DMS114 treated with DMSO at 0.1 percent for 48 hours (cell line): ENCODE data around the gene BEST3.

Source experiments
- DNase-seq: peaks from one replicate; lab custom pipeline; 2025; ENCODE audit not compliant: unreplicated experiment; lab: John Stamatoyannopoulos, UW

The BEST3 gene

GRCh38 chr12:69698769-69699540, at the start of gene BEST3:
BEST3 (minus strand) TSS chr12:69699303; CDS start chr12:69697798, 1,505 bp downstream.
- no peak for DNase-seq

- DNase-seq = no peak
Measured at GRCh38 chr12:69744109-69744508, 45.0 kb upstream of the BEST3 start.

DNA sequence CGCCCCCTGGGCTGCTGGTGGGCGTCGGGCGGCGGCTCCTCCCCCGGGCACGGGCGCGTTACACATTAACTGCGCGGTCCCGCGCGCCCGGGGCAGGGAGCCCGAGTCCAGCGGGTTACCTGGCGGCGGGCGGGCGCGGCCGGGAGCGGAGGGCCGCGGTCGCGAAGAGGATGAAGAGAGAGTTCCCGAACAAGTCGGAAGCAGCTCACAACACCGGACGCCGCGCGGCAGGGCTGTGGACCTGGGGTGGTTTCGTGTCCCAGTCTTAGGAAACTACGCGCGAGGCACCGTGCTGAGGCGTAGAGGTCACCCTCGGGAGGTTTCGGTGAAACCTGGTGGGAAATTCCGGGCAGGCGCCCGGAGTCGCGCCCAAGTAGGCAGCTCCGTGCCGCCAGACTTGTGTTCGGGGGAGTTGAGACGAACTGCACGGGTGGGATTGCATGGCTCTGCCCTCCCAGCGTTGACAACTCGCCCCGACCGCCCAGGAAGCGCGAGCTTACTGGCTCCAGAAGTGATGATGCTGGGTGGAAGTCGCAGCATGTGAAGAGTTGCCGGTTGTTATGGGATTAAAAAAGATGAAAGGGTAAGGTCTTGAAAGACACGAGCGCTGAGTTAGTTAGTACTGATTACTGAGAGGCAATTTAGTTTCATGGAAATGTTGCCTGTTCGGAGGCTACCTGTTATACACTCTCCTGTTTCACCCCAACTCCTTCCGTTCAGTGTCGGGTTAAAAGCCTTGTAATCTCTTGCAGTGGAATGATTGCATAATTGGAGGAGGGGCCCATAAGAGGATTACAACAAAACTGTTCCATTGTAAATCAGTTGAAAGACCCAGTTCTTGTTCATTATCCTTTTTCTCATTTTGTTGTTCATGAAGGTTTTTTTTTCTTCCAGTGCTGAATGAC, 40.4 kb upstream of the BEST3 start:
- peak; percentile 46 for DNase-seq

GRCh38 chr12:69738351-69739286, 39.5 kb upstream of the BEST3 start, which contains the start of gene RAB3IP:
RAB3IP (plus strand) TSS chr12:69738860; CDS start chr12:69755409, 16,549 bp downstream.
- DNase-seq = peak; percentile 50

GRCh38 chr12:69733638-69734037, 34.5 kb upstream of the BEST3 start:
- DNase-seq = no peak

GRCh38 chr12:69732088-69732487, 33.0 kb upstream of the BEST3 start:
- DNase-seq = no peak

GRCh38 chr12:69726922-69727321, 27.8 kb upstream of the BEST3 start:
- DNase-seq = no peak

DNA sequence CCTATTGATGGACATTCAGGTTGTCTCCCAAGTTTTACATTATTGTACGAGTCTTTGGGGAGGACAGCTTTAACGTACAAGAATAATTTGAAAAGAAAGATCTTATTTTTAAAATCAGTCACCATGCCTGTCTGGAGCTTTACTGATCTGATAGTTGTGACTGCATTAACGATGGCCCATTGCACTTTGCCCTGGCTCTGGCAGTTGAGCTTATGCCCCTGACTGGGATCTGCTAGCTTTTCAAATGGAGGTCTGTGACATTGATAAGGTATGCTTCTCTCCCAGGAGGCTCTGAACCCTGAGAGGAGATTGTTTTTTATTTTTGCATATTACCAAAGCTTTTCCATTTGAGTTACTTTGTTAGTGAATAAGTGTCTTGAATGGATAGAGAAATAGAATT, 21.6 kb upstream of the BEST3 start:
- DNase-seq = no peak

DNA sequence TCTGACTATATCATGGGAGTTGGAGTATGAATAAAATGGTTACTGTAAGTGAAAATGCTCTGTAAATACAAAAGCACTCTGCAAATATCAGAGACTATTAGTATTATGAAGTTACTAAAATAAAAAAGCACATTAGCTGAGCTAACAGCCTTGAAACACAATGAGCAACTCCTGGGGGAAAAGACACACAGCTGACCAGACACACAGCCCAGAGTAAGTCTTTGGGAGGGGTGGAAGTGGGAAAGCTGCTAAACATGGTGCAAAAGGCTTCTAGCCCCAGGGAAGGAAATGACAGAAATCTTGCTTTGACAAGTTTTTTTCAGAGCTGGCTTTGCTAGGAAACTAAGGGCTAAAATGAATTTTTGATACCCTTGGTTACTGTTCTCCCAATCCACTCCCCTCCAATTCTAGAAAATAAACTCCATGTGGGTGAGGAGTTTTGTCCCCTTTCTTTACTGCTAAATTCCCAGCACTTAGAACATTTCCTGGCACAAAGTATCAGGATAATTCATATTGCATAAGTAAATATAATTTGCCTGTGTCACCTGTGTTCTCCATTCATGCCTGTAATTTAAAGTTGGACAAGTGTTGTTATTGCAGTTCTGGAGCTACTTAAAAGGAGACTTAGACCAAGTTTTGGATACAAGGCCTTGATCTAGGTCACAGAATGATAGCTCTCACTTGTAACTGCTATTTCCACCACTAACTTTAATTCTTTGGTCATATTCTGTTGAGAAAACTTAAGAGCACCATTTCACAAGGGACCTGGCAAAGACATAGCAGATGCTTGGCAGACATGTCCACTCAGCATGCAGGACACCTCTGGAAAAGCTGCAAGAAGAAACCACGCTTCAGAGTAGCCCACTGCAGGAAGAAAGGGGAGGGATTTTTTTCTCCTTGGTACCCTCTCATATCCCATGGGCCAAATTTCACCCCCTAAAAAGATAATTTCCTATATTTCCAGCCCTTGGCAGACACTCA, 20.5 kb upstream of the BEST3 start:
- no peak for DNase-seq

- no peak for DNase-seq
Measured at GRCh38 chr12:69714542-69714941, 15.4 kb upstream of the BEST3 start.

- no peak for DNase-seq
Measured at GRCh38 chr12:69712826-69713225, 13.7 kb upstream of the BEST3 start.

- DNase-seq = no peak
Measured at GRCh38 chr12:69708649-69709048, 9.5 kb upstream of the BEST3 start.

- no peak for DNase-seq
Measured at GRCh38 chr12:69704357-69704756, 5.3 kb upstream of the BEST3 start.

DNA sequence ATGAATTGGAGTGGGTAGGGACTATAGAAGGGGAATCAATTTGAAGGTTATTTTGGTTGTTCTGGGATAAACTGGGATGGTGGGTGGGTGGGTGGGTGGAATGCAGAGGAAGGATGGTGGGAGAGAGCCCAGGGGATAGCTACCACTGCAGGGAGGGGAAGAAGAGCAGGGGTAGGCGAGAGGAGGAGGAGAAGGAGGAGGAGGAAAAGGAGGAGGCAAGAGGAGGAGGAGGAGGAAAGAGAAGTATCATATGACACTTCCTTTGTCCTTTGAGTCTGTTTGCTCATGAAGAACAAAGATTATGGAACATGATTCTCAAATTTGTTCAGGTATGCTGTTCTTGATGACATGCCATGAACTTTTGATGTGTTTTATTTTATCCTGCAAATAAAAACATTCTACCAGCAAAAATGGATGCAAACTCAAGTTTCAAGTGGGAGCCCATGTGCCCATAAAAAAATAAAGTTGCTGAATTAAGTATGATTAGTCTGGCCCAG, 4.1 kb upstream of the BEST3 start:
- no peak for DNase-seq

DNA sequence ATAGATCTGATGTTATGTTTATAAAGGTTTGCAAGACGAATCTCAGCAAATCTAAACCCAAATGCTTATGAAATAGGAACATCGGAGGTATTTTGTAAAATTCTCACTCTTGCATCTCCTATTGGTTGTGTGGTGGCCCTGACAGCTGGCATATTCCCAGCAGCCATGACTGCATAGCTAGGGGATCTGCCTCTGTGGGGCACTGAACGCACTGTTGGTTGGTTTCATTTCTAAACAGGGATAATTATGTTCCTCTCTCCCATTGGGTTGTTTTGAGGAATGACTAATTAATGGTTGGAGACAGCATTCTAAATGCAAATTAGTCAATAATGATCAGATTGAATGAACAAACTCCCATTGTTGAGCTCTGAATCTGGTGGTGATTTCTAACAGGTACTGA, 2.7 kb upstream of the BEST3 start:
- DNase-seq = no peak

DNA sequence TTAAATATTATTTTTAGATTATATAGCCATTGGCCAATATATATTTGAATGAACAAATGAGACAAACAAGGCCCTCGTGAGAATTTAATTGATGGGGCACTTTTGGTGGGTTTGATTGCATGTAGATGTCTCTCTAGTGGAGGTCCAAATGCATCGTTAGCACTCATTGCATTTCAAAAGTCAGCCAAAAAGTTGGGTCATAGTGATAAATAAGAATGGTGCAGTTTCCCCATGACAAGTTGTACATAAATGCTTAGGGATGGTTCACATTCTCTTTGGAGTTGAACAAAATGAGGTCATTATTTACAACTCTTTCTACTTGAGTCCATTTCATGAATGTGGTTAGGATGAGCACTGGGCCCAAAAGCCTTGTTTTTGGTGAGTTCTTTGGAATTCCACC, 1.0 kb downstream of the BEST3 start:
- DNase-seq = no peak

DNA sequence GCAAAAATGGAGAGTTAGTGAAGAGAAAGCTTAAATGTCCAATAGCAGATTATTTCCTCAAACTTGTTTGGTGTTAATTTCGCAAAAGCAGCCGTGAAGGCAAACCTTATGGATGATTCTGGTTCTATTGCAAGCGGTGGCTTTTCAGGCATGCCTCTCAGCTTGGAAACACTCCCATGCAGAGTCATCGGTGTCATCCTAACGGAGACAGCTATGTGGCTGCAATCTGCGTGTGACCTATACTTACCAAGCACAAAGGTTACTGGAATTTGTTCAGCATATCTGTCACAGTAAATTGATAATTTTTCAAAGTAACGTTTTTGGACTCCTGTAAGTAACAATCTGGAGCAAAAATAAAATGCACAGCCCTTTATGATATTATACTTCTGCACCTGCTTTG, 5.0 kb downstream of the BEST3 start:
- DNase-seq = no peak

GRCh38 chr12:69689638-69690037, 9.5 kb downstream of the BEST3 start:
- no peak for DNase-seq
